Pancreas (tissue), 10 donors: ENCODE results near the gene ST6GAL1. TPM values are rescaled to one million over a fixed set of nuclear protein-coding genes. Genes with fewer than 3 reads are reported as not detected.

ENCODE experiments used
- ATAC-seq, 4 donors: fragments of 200-7000 bp; cut with Tn5 transposase; one replicate each; pipeline versions ENCODE4 v1.8.0 to v1.9.1; 2020; ENCODE audit warnings: mild to moderate bottlenecking in 4 of 4, moderate library complexity in 4 of 4
- DNase-seq, 6 donors: peaks; one replicate each; pipeline ENCODE4 v3.0.0-alpha.2; 2020
- FAIRE-seq: peaks from 2 replicates; lab custom pipeline; 2012; peaks lifted over from hg19 to GRCh38; lab: Jason Lieb, UNC
- H3K27ac ChIP-seq, 4 donors: fragments of 200-600 bp; sonication (generic); 1 replicate in 3 of 4; 2 replicates in 1 of 4; pipeline versions ENCODE4 v1.5.0 to v1.8.0; 2020
- H3K27me3 ChIP-seq, 4 donors: fragments of 200-600 bp; one replicate each; pipeline ENCODE4 v1.8.0; 2021
- H3K36me3 ChIP-seq, 3 donors: fragments of 200-600 bp; sonication (generic) in 1 of 3; one replicate each; pipeline versions ENCODE4 v1.5.0 to v1.8.0; 2020 to 2021
- H3K4me1 ChIP-seq, 3 donors: fragments of 200-600 bp; one replicate each; pipeline ENCODE4 v1.8.0; 2021
- H3K4me3 ChIP-seq, 4 donors: fragments of 200-600 bp; sonication (generic) in 2 of 4; one replicate each; pipeline versions ENCODE4 v1.5.0 to v1.8.0; 2020 to 2021
- H3K9me3 ChIP-seq, 4 donors: fragments of 200-600 bp; one replicate each; pipeline ENCODE4 v1.8.0; 2021
- CTCF ChIP-seq, 4 donors: fragments of 200-600 bp; sonication (generic) in 3 of 4; IDR thresholded peaks; one replicate each; pipeline versions ENCODE4 v1.5.0 to v1.8.0; 2021; ENCODE audit warnings: antibody characterized with exemption in 4 of 4
- whole genome bisulfite sequencing, 2 donors: extraction: QIAGEN DNeasy Blood & Tissue Kit; methylation state at CpG; one replicate each; pipeline ENCODE4 v1.1.7; 2013; 5-methylcytosine and 5-hydroxymethylcytosine counted together
- intact Hi-C, 3 donors: fragments of 100-400 bp; cut with DNase I; formaldehyde crosslinking; loops; one replicate each; pipeline versions ENCODE4 v1.11.1 to v1.14.2; 2022
- polyA plus RNA-seq, 2 donors: library from polyadenylated mRNA; stranded (reverse); fragments of 200-250 nt; gene quantifications; one replicate each; pipeline ENCODE4 v1.2.3, GENCODE V29; 2013
- total RNA-seq, 6 donors: library from RNA; stranded (reverse); fragmentation: NEBNext Ultra II Directional in 4 of 6; extraction: Animal tissue kit (Norgen Biotek cat#: 25700) in 4 of 6; gene quantifications; one replicate each; pipeline versions ENCODE4 v1.2.1 to v1.2.4, GENCODE V29; 2021 to 2023
- donor health status: healthy with polysubstance abuse.
- donor health status: DM: no; HTN: no; CAD: no; lungs with moderate emphysema.
- donor health status: DM: no; HTN: no; CAD: no.
- donor health status: control.
- donor health status: control.
- donor health status: Bipolar disorder and iron deficiency.
- donor health status: DM: yes; HTN: yes; CAD: no.
- donor health status: DM: no; HTN: no; CAD: no.
- donor health status: DM: no; HTN: no; CAD: no.
- donor health status: DM: yes; HTN: yes; CAD: no.

Gene ST6GAL1
- total and polyA plus RNA-seq, 8 donors, result 4.8 to 36.6 (median 8.3) TPM

- no peak for ATAC-seq
- Histone ChIP-seq H3K9me3 (no peaks in the 10 kb centered on the region), H3K4me3 (no peak overlapping the region), H3K36me3 (no peaks in the 10 kb centered on the region), H3K27me3 (no peaks in the 10 kb centered on the region), H3K4me1 (no peaks in the 10 kb centered on the region), H3K27ac (no peak overlapping the region)
- DNase-seq, result no peak
- intact Hi-C loops, result no loop called here
- 70 to 80% methylated on average over 5 of the region's 5 CpGs for WGBS, 2 donors
- TF ChIP-seq CTCF (IDR thresholded peaks at IDR 0.05), result no peak
- FAIRE-seq, result no peak
These were observed 143.3 kb downstream of the ST6GAL1 start for GRCh38 chr3:187073581-187074098.

- no peak overlapping the region for H3K4me3 ChIP-seq
- H3K27me3 ChIP-seq, result no peaks in the 10 kb centered on the region
- no peak for TF ChIP-seq CTCF (IDR thresholded peaks at IDR 0.05)
- H3K36me3 ChIP-seq, result no peaks in the 10 kb centered on the region
- DNase-seq (no peak), ATAC-seq (no peak), FAIRE-seq (no peak)
- H3K9me3 ChIP-seq, result no peaks in the 10 kb centered on the region
- intact Hi-C loops, result no loop called here
- no peak overlapping the region for H3K27ac ChIP-seq
- no peaks in the 10 kb centered on the region for H3K4me1 ChIP-seq
These were observed 144.5 kb downstream of the ST6GAL1 start for GRCh38 chr3:187074846-187075245.

GRCh38 chr3:187076297-187076696 is 146.0 kb downstream of the ST6GAL1 start:
- H3K4me3 ChIP-seq, result no peak overlapping the region
- ATAC-seq, result no peak
- H3K27ac ChIP-seq, result no peak overlapping the region
- no peak for DNase-seq
- H3K27me3 ChIP-seq, result no peaks in the 10 kb centered on the region
- no peaks in the 10 kb centered on the region for H3K9me3 ChIP-seq
- intact Hi-C loops, result no loop called here
- no peak for FAIRE-seq
- no peaks in the 10 kb centered on the region for H3K36me3 ChIP-seq
- 71 to 75% methylated on average over 6 of the region's 6 CpGs for WGBS, 2 donors
- H3K4me1 ChIP-seq, result no peaks in the 10 kb centered on the region
- TF ChIP-seq CTCF (IDR thresholded peaks at IDR 0.05), result no peak

GRCh38 chr3:187077085-187077484 is 146.8 kb downstream of the ST6GAL1 start:
- Histone ChIP-seq H3K9me3 (no peaks in the 10 kb centered on the region), H3K36me3 (no peaks in the 10 kb centered on the region), H3K27me3 (no peaks in the 10 kb centered on the region), H3K4me3 (no peak overlapping the region), H3K27ac (no peak overlapping the region), H3K4me1 (no peaks in the 10 kb centered on the region)
- FAIRE-seq, result no peak
- DNase-seq, result no peak
- intact Hi-C loops, result no loop called here
- no peak for TF ChIP-seq CTCF (IDR thresholded peaks at IDR 0.05)
- 61 to 85% methylated on average over 3 of the region's 3 CpGs for WGBS, 2 donors
- no peak for ATAC-seq

GRCh38 chr3:187077537-187077936 is 147.2 kb downstream of the ST6GAL1 start:
- ATAC-seq (no peak), DNase-seq (no peak), FAIRE-seq (no peak)
- TF ChIP-seq CTCF (IDR thresholded peaks at IDR 0.05), result no peak
- no peaks in the 10 kb centered on the region for H3K36me3 ChIP-seq
- no peaks in the 10 kb centered on the region for H3K4me1 ChIP-seq
- H3K27ac ChIP-seq, result no peak overlapping the region
- WGBS, 2 donors, result 68 to 76% methylated on average over 5 of the region's 5 CpGs
- no peaks in the 10 kb centered on the region for H3K27me3 ChIP-seq
- intact Hi-C loops, result no loop called here
- no peak overlapping the region for H3K4me3 ChIP-seq
- no peaks in the 10 kb centered on the region for H3K9me3 ChIP-seq
